Measurements from ENCODE around the gene GATA3.

Gene GATA3

GRCh38 chr10:8064436-8064835 lies 9.9 kb downstream of the GATA3 start:
- no peak for DNase-seq (ENCODE audit: low spot score)

GRCh38 chr10:8065651-8066050 lies 11.2 kb downstream of the GATA3 start:
- no peak for DNase-seq (ENCODE audit: low spot score)

GRCh38 chr10:8066124-8066523 lies 11.6 kb downstream of the GATA3 start:
- no peak for DNase-seq (ENCODE audit: low spot score)

GRCh38 chr10:8066797-8067196 lies 12.3 kb downstream of the GATA3 start:
- no peak for DNase-seq (ENCODE audit: low spot score)

GRCh38 chr10:8069108-8069507 lies 14.6 kb downstream of the GATA3 start:
- DNase-seq (ENCODE audit: low spot score): no peak

- DNase-seq (ENCODE audit: low spot score): no peak
These were observed 15.1 kb downstream of the GATA3 start for GRCh38 chr10:8069627-8070026.

- no peak for DNase-seq (ENCODE audit: low spot score)
These were observed 16.0 kb downstream of the GATA3 start for GRCh38 chr10:8070440-8070839.

GRCh38 chr10:8071006-8071405 lies 16.5 kb downstream of the GATA3 start:
- DNase-seq (ENCODE audit: low spot score): no peak

GRCh38 chr10:8071666-8072065 lies 17.2 kb downstream of the GATA3 start:
- no peak for DNase-seq (ENCODE audit: low spot score)

- DNase-seq (ENCODE audit: low spot score): no peak
These were observed 17.7 kb downstream of the GATA3 start for GRCh38 chr10:8072211-8072610.

- DNase-seq (ENCODE audit: low spot score): no peak
These were observed 19.4 kb downstream of the GATA3 start for GRCh38 chr10:8073691-8074416.

- no peak for DNase-seq (ENCODE audit: low spot score)
These were observed 20.4 kb downstream of the GATA3 start for GRCh38 chr10:8074881-8075280.

- no peak for DNase-seq (ENCODE audit: low spot score)
These were observed 21.1 kb downstream of the GATA3 start for GRCh38 chr10:8075282-8076260.

- no peak for DNase-seq (ENCODE audit: low spot score)
These were observed 22.4 kb downstream of the GATA3 start for GRCh38 chr10:8076933-8077332.

GRCh38 chr10:8078027-8078426 lies 23.5 kb downstream of the GATA3 start:
- no peak for DNase-seq (ENCODE audit: low spot score)

- no peak for DNase-seq (ENCODE audit: low spot score)
These were observed 24.6 kb downstream of the GATA3 start for GRCh38 chr10:8079126-8079525.

GRCh38 chr10:8084799-8085198 lies 30.3 kb downstream of the GATA3 start:
- DNase-seq (ENCODE audit: low spot score): no peak

- no peak for DNase-seq (ENCODE audit: low spot score)
These were observed 30.8 kb downstream of the GATA3 start for GRCh38 chr10:8085251-8085650.

GRCh38 chr10:8086315-8086714 lies 31.8 kb downstream of the GATA3 start:
- no peak for DNase-seq (ENCODE audit: low spot score)

- no peak for DNase-seq (ENCODE audit: low spot score)
These were observed 34.0 kb downstream of the GATA3 start for GRCh38 chr10:8088504-8088903.

GRCh38 chr10:8092428-8092827 lies 37.9 kb downstream of the GATA3 start:
- DNase-seq (ENCODE audit: low spot score): no peak

GRCh38 chr10:8095959-8096358 lies 41.5 kb downstream of the GATA3 start:
- DNase-seq (ENCODE audit: low spot score): no peak

- DNase-seq (ENCODE audit: low spot score): no peak
These were observed 42.4 kb downstream of the GATA3 start for GRCh38 chr10:8096931-8097330.
